ENCODE results near the gene RIPK1. TPM values are rescaled to one million over a fixed set of nuclear protein-coding genes. Genes with fewer than 3 reads are reported as not detected.

The RIPK1 gene
- total and polyA plus RNA-seq, 10 of the 15 experiments (the other 5 are each of a cell fraction or from before 2014, with no cell fraction given): 1.6 to 11.2 (median 6.3) TPM

GRCh38 chr6:3052481-3053230 lies 15.6 kb upstream of the RIPK1 start:
- peaks cover 2 to 3% of the 10 kb centered on the region in 2 experiments; a peak in 3 of 4 replicates for H3K27me3 ChIP-seq (replicated peaks in 1 of 2; ENCODE audit: control insufficient read depth in 2 of 2, insufficient read depth in 2 of 2, low read length in 1 of 2)
- in situ Hi-C loops (cut with MboI): loop anchor here (10.0 kb wide), 1 partner anchor 208 kb away; the partner anchor contains the start of gene SERPINB1
- TF ChIP-seq RELA (IDR thresholded peaks at IDR 0.05; ENCODE audit: borderline replicate concordance, partially characterized antibody) (no peak), ZNF592 (IDR thresholded peaks at IDR 0.05) (no peak), YBX1 (IDR thresholded peaks at IDR 0.05) (no peak), JUND (IDR thresholded peaks at IDR 0.05; ENCODE audit: low read depth, low read length) (no peak), ZNF217 (IDR thresholded peaks at IDR 0.05) (no peak), IKZF2 (IDR thresholded peaks at IDR 0.05) (no peak), MYC (IDR thresholded peaks at IDR 0.05; ENCODE audit: insufficient read depth, insufficient read length, insufficient replicate concordance, low read length, severe bottlenecking) (no peak), REST (IDR thresholded peaks at IDR 0.05; ENCODE audit: low read depth, low read length) (no peak), HSF1 (IDR thresholded peaks at IDR 0.05; ENCODE audit: low read depth, low read length) (no peak), KLF5 (IDR thresholded peaks at IDR 0.05; ENCODE audit: partially characterized antibody) (no peak), IRF5 (IDR thresholded peaks at IDR 0.05; ENCODE audit: borderline replicate concordance) (no peak), ZNF622 (IDR thresholded peaks at IDR 0.05) (no peak)

More at GRCh38 chr6:3052481-3053230, 15.6 kb upstream of the RIPK1 start:
- RAD21 ChIA-PET (ENCODE audit: unreplicated experiment): interaction anchor here (1.2 kb wide), 1 partner anchor 261 kb away, joined by 3 read pairs; no protein-coding TSS in a partner anchor
- intact Hi-C loops (cut with micrococcal nuclease; ENCODE audit: unreplicated experiment): loop anchor here (2.0 to 10.0 kb wide), 3 partner anchors 26 to 260 kb away; partner anchors contain the start of gene SERPINB1
- Histone ChIP-seq H3K4me2 (ENCODE audit: control insufficient read depth, insufficient read depth) (no peak overlapping the region), H2AFZ (ENCODE audit: control insufficient read depth, low read depth, low read length) (no peak overlapping the region), H3K27ac (ENCODE audit: control insufficient read depth, insufficient read depth) (no peak overlapping the region), H3K4me3 (no peak overlapping the region), H3K79me2 (ENCODE audit: control insufficient read depth, insufficient read depth, low read length) (no peaks in the 10 kb centered on the region), H3K36me3 (ENCODE audit: control insufficient read depth in 2 of 2, insufficient read depth in 2 of 2, low read length in 1 of 2) (no peaks in the 10 kb centered on the region), H3K9ac (ENCODE audit: control insufficient read depth, insufficient read depth, low read length) (no peak overlapping the region), H3K9me3 (replicated peaks; ENCODE audit: control insufficient read depth, insufficient read depth, low read length) (no peaks in the 10 kb centered on the region; the same call in 2 of the 3 replicates), H4K20me1 (ENCODE audit: control insufficient read depth, insufficient read depth) (no peaks in the 10 kb centered on the region), H3K4me1 (ENCODE audit: control insufficient read depth, insufficient read depth, low read length) (no peaks in the 10 kb centered on the region)
- no TSS peak for BruUV-seq (replicated peaks)
- FAIRE-seq (no peak), ATAC-seq (no peak), DNase-seq (ENCODE audit: low read depth, low spot score) (no peak)
- SMC1A ChIA-PET (ENCODE audit: uncharacterized antibody, unreplicated experiment): interaction anchor here (1.3 kb wide), 1 partner anchor 52 kb away, joined by 3 read pairs; no protein-coding TSS in a partner anchor
- WGBS (ENCODE audit: insufficient coverage, insufficient replicate concordance, low lambda C conversion rate, missing lambda C conversion rate): 72% methylated on average over 17 of the region's 17 CpGs
- CTCF ChIA-PET: interaction anchor here (1.0 to 1.5 kb wide), 5 partner anchors 26 to 100 kb away, joined by 3 to 7 read pairs (median 5); no protein-coding TSS in a partner anchor
- POLR2A ChIA-PET: no interaction called here

Data from GM12878 (cell line).